IPS-11a (cell line): Measurements from ENCODE around the gene CYP2A7.
A peak's percentile ranks its signal among the peaks of the same experiment; 100 is the strongest.
"Not testable (repeated sequence)": the region's sequence is repeated elsewhere in the genome, so short reads cannot be mapped to it uniquely, and the experiment has no call there.

Experiments used
- H3K4me3 ChIP-seq: one replicate; pipeline ENCODE4 v1.5.1; 2013; ENCODE audit warnings: low read depth, low read length, control low read depth

The CYP2A7 gene

GRCh38 chr19:40882062-40882461 is at the start of gene CYP2A7:
Gene CYP2A7 (minus strand): TSS chr19:40882231. CDS start chr19:40882210, 21 bp downstream.
- not testable (repeated sequence) for H3K4me3 ChIP-seq

GRCh38 chr19:40930799-40931198 is 48.8 kb upstream of the CYP2A7 start:
- H3K4me3 ChIP-seq = not testable (repeated sequence)

- not testable (repeated sequence) for H3K4me3 ChIP-seq
Observed at GRCh38 chr19:40929942-40930341, 47.9 kb upstream of the CYP2A7 start.

GRCh38 chr19:40928850-40929249 is 46.8 kb upstream of the CYP2A7 start:
- no peak overlapping the region for H3K4me3 ChIP-seq

GRCh38 chr19:40927567-40927966 is 45.5 kb upstream of the CYP2A7 start:
- no peak overlapping the region for H3K4me3 ChIP-seq

- not testable (repeated sequence) for H3K4me3 ChIP-seq
Observed at GRCh38 chr19:40926276-40926675, 44.2 kb upstream of the CYP2A7 start.

- no peak overlapping the region for H3K4me3 ChIP-seq
Observed at GRCh38 chr19:40923934-40924391, 41.9 kb upstream of the CYP2A7 start.

- not testable (repeated sequence) for H3K4me3 ChIP-seq
Observed at GRCh38 chr19:40922237-40923160, 40.5 kb upstream of the CYP2A7 start.

GRCh38 chr19:40921005-40921897 is 39.2 kb upstream of the CYP2A7 start:
- no peak overlapping the region for H3K4me3 ChIP-seq

GRCh38 chr19:40920300-40921004 is 38.4 kb upstream of the CYP2A7 start:
- H3K4me3 ChIP-seq = no peak overlapping the region

GRCh38 chr19:40919530-40920299 is 37.7 kb upstream of the CYP2A7 start:
- not testable (repeated sequence) for H3K4me3 ChIP-seq

- not testable (repeated sequence) for H3K4me3 ChIP-seq
Observed at GRCh38 chr19:40918303-40918702, 36.3 kb upstream of the CYP2A7 start.

- no peak overlapping the region for H3K4me3 ChIP-seq
Observed at GRCh38 chr19:40908976-40909375, 26.9 kb upstream of the CYP2A7 start.

- peak overlapping the region; percentile 20 for H3K4me3 ChIP-seq
Observed at GRCh38 chr19:40907968-40908735, 26.1 kb upstream of the CYP2A7 start.

GRCh38 chr19:40906512-40906911 is 24.5 kb upstream of the CYP2A7 start:
- H3K4me3 ChIP-seq = no peak overlapping the region

GRCh38 chr19:40904673-40905156 is 22.7 kb upstream of the CYP2A7 start:
- not testable (repeated sequence) for H3K4me3 ChIP-seq

GRCh38 chr19:40901975-40902750 is 20.1 kb upstream of the CYP2A7 start:
- not testable (repeated sequence) for H3K4me3 ChIP-seq

- not testable (repeated sequence) for H3K4me3 ChIP-seq
Observed at GRCh38 chr19:40900521-40900920, 18.5 kb upstream of the CYP2A7 start.
